ENCODE data around the gene GLOD4. TPM values are rescaled to one million over a fixed set of nuclear protein-coding genes. Genes with fewer than 3 reads are reported as not detected.

GLOD4 gene
- polyA plus RNA-seq, 3 donors, result 41.8 to 50.7 (median 50.6) TPM

GRCh38 chr17:798246-798645 lies 16.2 kb upstream of the GLOD4 start:
- intact Hi-C loops (cut with micrococcal nuclease), result loop anchor here (5.0 kb wide), 2 partner anchors 184 to 199 kb away; partner anchors contain the start of gene TIMM22 (in 1 of the 2)
- no peaks in the 10 kb centered on the region for H3K9me3 ChIP-seq (replicated peaks in 1 of 2; ENCODE audit: control insufficient read depth in 1 of 2, insufficient read depth in 1 of 2, low read length in 2 of 2)

GRCh38 chr17:797236-797840 lies 15.3 kb upstream of the GLOD4 start:
- Histone ChIP-seq H3K4me1 (ENCODE audit: control insufficient read depth in 1 of 2, insufficient read depth in 2 of 2, low read length in 2 of 2) (no peaks in the 10 kb centered on the region), H3K4me2 (replicated peaks; ENCODE audit: extremely low read depth, low read length, poor library complexity, severe bottlenecking) (no peak overlapping the region), H3K79me2 (ENCODE audit: insufficient read depth, low read length) (no peaks in the 10 kb centered on the region), H3K36me3 (replicated peaks in 1 of 2; ENCODE audit: control insufficient read depth in 1 of 2, insufficient read depth in 2 of 2, low read length in 2 of 2) (peaks cover 5% of the 10 kb centered on the region in 2 donors), H2AFZ (ENCODE audit: insufficient read depth, low read depth, low read length, poor library complexity, severe bottlenecking) (no peak overlapping the region), H3K27ac (ENCODE audit: low read depth in 1 of 2, low read length in 2 of 2) (no peak overlapping the region), H3K27me3 (ENCODE audit: control insufficient read depth in 2 of 2, insufficient read depth in 2 of 2, low read length in 2 of 2) (no peaks in the 10 kb centered on the region), H3K4me3 (replicated peaks in 1 of 3; ENCODE audit: low read depth in 2 of 3, low read length in 3 of 3) (no peak overlapping the region), H4K20me1 (ENCODE audit: insufficient read depth, low read length) (no peaks in the 10 kb centered on the region), H3K9me3 (replicated peaks in 1 of 2; ENCODE audit: control insufficient read depth in 1 of 2, insufficient read depth in 1 of 2, low read length in 2 of 2) (no peaks in the 10 kb centered on the region), H3K9ac (ENCODE audit: insufficient read depth, low read length, poor library complexity, severe bottlenecking) (no peak overlapping the region)
- Mint-ChIP-seq H3K36me3 (peaks cover 8 to 10% of the 10 kb centered on the region in 2 donors), H3K27ac (peak overlapping the region in 1 of 7 donors; percentile 49), H3K27me3 (ENCODE audit: low read depth in 3 of 3) (peaks cover 4 to 10% (median 6%) of the 10 kb centered on the region in 3 donors), H3K4me3 (no peak overlapping the region), H3K4me1 (peaks cover 7% of the 10 kb centered on the region), H3K9me3 (peaks cover 0 to 3% (median 0%) of the 10 kb centered on the region in 7 donors)
- DNase-seq, result no peak
- no peak for TF ChIP-seq CTCF (IDR thresholded peaks at IDR 0.05)
- intact Hi-C loops (cut with micrococcal nuclease), result loop anchor here (5.0 kb wide), 2 partner anchors 185 to 200 kb away; partner anchors contain the start of gene TIMM22 (in 1 of the 2)
- WGBS (ENCODE audit: insufficient coverage), result 88% methylated on average over 22 of the region's 22 CpGs

More at GRCh38 chr17:798246-798645, 16.2 kb upstream of the GLOD4 start:
- no peak overlapping the region for H3K4me2 ChIP-seq (replicated peaks; ENCODE audit: extremely low read depth, low read length, poor library complexity, severe bottlenecking)
- no peak for DNase-seq
- no peaks in the 10 kb centered on the region for H3K27me3 ChIP-seq (ENCODE audit: control insufficient read depth in 2 of 2, insufficient read depth in 2 of 2, low read length in 2 of 2)
- no peaks in the 10 kb centered on the region for H3K36me3 ChIP-seq (replicated peaks in 1 of 2; ENCODE audit: control insufficient read depth in 1 of 2, insufficient read depth in 2 of 2, low read length in 2 of 2)
- no peak overlapping the region for H3K27ac ChIP-seq (ENCODE audit: low read depth in 1 of 2, low read length in 2 of 2)
- Mint-ChIP-seq H3K27me3 (ENCODE audit: low read depth in 3 of 3) (peaks cover 4 to 13% (median 7%) of the 10 kb centered on the region in 3 donors), H3K4me3 (no peak overlapping the region), H3K27ac (no peak overlapping the region), H3K4me1 (peaks cover 7% of the 10 kb centered on the region), H3K9me3 (peaks cover 0 to 3% (median 0%) of the 10 kb centered on the region in 7 donors), H3K36me3 (peaks cover 2 to 3% of the 10 kb centered on the region in 2 donors)
- no peak for TF ChIP-seq CTCF (IDR thresholded peaks at IDR 0.05)
- H3K9ac ChIP-seq (ENCODE audit: insufficient read depth, low read length, poor library complexity, severe bottlenecking), result no peak overlapping the region
- no peaks in the 10 kb centered on the region for H3K4me1 ChIP-seq (ENCODE audit: control insufficient read depth in 1 of 2, insufficient read depth in 2 of 2, low read length in 2 of 2)
- no peaks in the 10 kb centered on the region for H3K79me2 ChIP-seq (ENCODE audit: insufficient read depth, low read length)
- no peak overlapping the region for H3K4me3 ChIP-seq (replicated peaks in 1 of 3; ENCODE audit: low read depth in 2 of 3, low read length in 3 of 3)
- H2AFZ ChIP-seq (ENCODE audit: insufficient read depth, low read depth, low read length, poor library complexity, severe bottlenecking), result no peak overlapping the region
- WGBS (ENCODE audit: insufficient coverage), result 69% methylated on average over 9 of the region's 11 CpGs
- no peaks in the 10 kb centered on the region for H4K20me1 ChIP-seq (ENCODE audit: insufficient read depth, low read length)
